ENCODE data around the gene C5orf58.

Gene C5orf58

DNA sequence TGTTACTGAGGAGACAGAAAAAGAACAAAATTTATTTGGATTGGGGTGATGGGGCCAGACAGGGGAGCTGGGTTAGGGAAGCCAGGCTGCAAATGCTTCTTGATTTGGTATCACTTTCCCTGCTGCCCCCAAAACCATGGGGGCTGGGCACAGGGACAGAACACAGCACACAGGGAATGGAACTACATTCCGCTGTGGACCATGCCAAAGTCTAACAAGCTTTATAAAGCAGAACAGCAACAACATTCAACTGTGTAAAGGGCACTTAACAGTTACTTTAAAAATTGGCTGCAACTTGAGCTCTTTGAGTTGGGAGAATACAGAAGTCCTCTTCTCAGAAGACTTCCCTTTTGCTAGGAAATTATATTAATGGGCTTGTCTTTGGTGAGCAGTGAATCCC lies 23.8 kb downstream of the C5orf58 start:
- DNase-seq = no peak

DNA sequence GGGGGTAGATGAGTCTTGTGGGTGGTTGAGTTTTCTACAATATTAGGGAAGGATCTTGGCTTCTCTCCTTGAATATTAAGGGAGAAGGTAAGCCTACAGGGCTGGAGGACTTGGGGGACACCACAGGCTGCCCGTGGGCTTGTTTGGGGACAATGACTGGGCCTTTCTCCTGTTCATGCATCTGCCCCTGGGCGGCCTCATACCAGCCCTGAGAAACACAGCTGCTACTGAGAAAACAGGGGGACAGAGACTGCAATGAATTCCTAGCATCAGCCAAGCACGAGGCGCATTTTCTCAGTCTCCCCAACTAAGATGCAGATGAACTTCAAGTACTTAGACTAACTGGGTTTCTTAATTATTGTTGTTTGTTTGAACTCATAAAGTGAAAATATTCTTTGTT lies 24.6 kb downstream of the C5orf58 start:
- no peak for DNase-seq

- DNase-seq = no peak
Observed at GRCh38 chr5:170261528-170262043, 28.8 kb downstream of the C5orf58 start.

DNA sequence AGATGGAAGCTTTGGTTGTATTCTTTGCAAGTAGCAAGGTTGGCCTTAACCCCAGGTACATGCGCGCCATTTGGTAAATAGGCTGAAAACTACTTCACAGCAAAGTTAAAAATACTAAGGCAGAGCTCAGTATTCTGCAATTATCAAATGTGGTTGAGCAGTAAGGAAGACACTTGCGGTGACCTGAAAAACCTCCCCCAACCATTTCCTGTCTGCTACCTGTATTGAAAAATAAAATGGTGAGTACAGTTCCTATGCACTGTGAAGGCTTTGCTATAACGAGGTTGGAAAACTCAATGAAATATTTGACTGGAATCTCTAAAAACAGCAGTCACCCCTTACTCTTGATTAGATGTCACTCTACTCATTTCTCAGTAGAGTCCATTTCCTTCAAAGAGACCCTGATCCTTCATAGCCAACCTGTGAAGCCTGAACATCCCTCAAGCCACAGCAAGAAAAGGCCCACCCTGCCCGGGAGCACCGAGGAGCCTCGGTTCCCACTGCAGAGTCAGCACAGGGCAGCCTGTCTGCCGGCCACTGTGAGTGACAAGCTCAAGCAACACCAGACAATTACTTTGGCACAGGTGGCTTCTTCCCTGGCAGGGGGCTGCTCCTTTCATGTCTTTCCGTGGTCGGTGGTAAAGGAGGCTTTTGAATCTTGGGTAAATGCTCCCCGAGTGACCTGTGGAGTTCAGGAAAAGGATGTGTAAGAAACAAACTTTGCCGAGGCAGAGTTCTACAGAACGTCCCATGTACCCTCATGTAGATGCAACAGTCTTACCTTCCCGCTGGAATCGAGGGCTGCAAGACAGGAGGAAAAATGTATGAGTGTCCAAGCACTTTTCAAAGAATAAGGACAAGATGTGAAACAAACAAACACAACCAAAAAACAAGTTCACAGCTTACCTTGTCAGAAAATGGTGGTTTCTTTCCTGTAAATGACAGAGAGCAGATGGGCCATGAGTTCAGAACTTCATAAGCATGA lies 29.6 kb downstream of the C5orf58 start:
- DNase-seq = no peak

DNA sequence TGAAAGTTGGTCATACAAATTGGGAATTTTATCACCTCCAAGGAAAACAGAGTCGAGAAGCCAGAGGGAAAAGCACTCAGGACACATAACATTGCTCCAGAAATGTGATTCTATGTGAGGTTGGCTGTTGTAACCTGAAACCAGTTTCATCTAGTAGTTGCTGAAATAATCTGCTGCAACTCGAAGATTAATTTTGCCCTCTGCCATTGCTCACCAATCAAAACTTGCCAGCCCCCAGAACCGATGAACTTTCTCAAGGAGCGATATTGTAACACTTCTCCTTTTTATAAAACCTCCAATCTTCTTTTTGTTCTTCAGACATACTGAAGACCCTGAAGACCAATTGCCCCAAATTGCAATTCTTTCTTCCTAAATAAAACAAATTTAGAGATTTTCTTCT lies 31.1 kb downstream of the C5orf58 start:
- no peak for DNase-seq

- no peak for DNase-seq
Observed at GRCh38 chr5:170265522-170265921, 32.7 kb downstream of the C5orf58 start.

DNA sequence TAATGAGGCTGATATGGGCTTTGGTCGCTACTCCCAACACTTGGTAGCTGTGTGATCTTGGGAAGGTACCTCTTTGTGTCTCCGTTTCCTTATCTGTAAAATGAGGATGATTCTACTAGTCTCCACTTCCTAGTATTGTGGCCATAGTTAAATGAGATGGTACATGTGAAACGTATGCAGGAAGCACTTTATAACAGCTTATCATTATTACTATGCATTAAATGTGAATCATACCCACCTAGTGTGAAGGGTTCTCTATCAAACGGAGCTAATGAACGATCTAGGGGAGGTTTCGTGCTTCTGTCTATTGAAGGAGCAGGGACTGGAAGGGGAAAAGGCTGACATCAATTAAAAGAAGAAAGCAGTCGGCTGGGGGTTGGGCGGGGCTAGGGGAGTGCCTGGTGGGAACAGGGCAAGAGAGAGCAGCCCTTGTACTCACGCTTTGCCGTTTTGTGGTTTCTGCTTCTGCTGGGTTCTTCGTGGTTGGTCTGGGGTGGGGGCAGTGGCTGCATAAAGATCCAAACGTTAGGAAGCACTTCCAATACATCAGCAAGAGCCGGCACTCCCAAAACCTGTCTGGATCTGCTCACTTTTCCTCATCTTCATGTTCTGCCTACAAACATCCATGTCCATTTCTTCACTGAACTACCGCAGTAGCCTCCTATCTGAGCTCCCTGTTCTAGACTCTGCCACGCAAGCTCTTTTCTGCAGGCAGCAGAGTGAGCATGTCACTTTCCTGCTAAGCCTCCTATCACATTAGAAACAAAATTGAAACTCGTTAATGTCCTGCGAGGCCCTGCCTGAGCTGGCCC lies 34.0 kb downstream of the C5orf58 start:
- no peak for DNase-seq

- DNase-seq = peak; percentile 62
Observed at GRCh38 chr5:170267431-170268152, 34.8 kb downstream of the C5orf58 start.

- no peak for DNase-seq
Observed at GRCh38 chr5:170268153-170268689, 35.4 kb downstream of the C5orf58 start.

- no peak for DNase-seq
Observed at GRCh38 chr5:170268884-170269283, 36.1 kb downstream of the C5orf58 start.

DNA sequence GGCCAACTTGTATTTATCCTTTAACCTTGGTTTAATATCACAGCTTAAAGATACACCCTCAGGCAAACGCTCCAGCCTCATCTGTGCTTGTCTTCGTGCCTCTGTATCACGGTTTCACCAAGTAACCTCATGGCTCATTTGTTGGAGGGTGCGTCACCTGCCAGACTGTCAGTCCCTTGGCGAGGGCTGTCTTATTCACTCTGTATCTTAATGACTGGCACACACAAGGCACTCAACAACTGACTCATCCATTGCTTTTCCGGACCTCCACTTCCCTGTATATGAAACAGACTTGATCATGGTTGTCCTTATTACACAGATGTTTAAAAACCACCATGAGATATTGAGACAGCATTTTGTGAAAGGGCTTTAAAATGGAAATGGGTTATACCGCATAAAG lies 36.8 kb downstream of the C5orf58 start:
- no peak for DNase-seq

DNA sequence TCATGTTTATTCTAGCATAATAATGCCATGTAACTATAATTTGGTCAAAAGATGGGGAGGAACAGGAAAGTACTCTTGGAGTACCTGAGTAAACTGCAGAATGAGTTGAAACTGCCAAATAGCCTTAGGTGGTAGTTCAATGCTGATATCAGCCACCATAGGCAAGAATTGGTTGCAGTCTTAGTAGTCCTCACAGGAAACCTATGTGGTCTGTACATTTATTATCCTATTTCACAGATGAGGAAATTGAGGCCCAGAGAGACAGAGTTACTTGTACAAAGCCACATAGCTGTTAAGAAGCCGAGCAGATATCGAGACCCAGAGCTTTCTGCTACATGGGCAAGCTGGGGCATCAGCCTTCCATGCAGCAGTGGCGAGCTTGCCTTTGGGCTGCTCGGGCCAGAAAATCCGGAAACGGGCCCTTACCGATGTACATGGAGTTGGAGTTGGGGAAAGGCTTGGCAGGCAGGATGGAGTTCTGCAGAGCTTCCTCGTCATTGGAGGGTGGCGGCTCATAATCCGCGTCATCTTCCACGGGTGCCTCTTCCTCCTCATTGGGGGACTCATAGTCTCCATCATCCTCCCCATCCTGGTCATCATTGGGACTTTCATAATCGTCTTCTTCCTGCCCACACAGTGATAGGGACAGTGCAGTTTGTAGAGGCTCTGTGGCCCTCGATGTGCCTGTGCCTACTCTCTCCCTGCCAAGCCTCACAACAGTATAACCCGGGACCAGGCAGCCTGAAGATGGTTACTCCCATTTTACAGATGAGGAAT lies 37.7 kb downstream of the C5orf58 start:
- DNase-seq = no peak

DNA sequence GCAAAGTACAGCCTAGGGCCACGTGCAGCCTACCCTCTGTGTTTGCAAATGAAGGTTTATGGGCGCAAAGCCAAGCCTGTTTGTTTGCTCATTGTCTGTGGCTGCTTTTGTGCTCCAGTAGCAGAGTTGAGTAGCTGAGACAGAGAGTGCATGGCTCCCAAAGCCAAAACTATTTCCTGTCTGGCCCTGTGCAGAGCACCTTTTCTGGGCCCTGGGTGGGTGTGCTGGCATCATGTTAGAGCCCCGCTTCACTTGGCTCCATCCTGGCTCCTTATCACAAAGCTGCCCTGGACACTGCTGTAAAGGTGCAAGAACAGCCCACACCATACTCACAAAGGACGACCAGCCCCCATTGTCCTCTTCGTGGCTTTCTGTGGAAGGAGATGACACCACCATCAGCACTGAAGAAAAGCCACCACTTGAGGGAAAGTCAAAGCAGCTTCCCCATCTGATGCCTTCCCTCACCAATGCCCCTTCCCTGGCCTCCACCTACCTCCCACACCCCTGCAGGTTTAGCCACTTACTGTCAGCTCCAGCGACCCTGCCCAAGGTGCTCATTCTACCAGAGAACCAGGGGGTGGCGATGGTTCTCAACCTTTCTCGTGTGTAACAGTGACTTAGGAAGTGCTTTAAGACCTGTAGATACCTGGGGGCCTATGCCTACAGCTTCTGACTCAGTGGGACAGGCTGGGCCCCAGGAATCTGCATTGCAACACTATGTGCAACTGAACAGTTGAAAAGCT lies 41.4 kb downstream of the C5orf58 start:
- no peak for DNase-seq

GRCh38 chr5:170275376-170275994 lies 42.7 kb downstream of the C5orf58 start:
- no peak for DNase-seq

- DNase-seq = no peak
Observed at GRCh38 chr5:170276140-170276539, 43.4 kb downstream of the C5orf58 start.

DNA sequence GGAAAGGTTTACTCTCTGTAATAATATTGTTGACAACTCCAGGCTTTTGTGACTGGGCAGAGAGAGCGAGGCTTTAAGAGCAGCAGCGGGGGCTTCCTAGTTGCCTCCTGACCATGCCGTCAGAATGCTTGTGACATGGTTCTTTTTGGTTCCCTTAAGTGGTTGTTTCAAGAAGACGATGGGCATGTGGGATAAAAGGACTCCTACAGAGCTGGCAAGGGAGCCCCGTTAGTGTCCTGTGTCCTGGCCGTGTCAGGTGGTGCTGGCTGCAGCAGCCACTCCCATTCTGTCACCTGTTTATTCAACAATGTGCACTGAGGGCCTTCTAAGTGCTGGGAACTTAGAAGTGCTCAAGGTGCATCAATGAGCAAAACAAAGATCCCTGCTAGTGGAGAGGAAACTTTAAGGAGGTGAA lies 45.1 kb downstream of the C5orf58 start:
- DNase-seq = no peak

- DNase-seq = no peak
Observed at GRCh38 chr5:170278611-170279458, 46.0 kb downstream of the C5orf58 start.

DNA sequence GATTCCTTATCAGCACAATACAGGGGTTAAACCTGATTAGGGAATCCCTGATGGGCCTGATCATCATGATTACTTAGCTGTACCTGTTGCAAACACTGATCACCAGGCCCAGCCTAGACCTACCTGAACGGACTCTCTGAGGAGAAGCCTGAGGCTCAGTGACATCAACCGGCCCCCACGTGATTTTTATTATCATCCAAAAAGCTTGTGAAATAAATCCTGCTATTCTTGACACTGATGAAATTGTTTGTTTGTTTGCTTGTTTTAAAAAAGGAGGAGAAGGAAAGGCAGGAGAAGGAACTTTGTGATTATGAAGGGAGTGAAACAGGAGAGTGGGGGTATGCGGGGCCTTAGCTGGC lies 46.7 kb downstream of the C5orf58 start:
- DNase-seq = no peak

GRCh38 chr5:170280011-170280493 lies 47.3 kb downstream of the C5orf58 start:
- DNase-seq = no peak
